ENCODE measurements around the gene PIEZO1. TPM values are rescaled to one million over a fixed set of nuclear protein-coding genes. Genes with fewer than 3 reads are reported as not detected.

The PIEZO1 gene
- total and polyA plus RNA-seq, 9 of the 15 experiments (the other 6 are each of a cell fraction or from before 2014, with no cell fraction given) = 3.6 to 432 (median 131) TPM

- TF ChIP-seq MITF (IDR thresholded peaks at IDR 0.05) (no peak), ZKSCAN8 (CRISPR knock-in tag; IDR thresholded peaks at IDR 0.05) (no peak), CREB3L1 (IDR thresholded peaks at IDR 0.05; ENCODE audit: borderline replicate concordance, low read depth) (peak; percentile 67), ZNF212 (CRISPR knock-in tag; IDR thresholded peaks at IDR 0.05) (no peak), ZNF655 (CRISPR knock-in tag; IDR thresholded peaks at IDR 0.05) (no peak), HOMEZ (CRISPR knock-in tag; IDR thresholded peaks at IDR 0.05) (no peak), SMC3 (conservative IDR thresholded peaks at IDR 0.05; ENCODE audit: insufficient read depth, low read depth, low read length) (no peak), ZNF518B (CRISPR knock-in tag; IDR thresholded peaks at IDR 0.05) (no peak), ZNF583 (CRISPR knock-in tag; IDR thresholded peaks at IDR 0.05) (no peak), MEIS2 (IDR thresholded peaks at IDR 0.05; ENCODE audit: partially characterized antibody) (peak; percentile 96), PCBP2 (IDR thresholded peaks at IDR 0.05; ENCODE audit: low read depth, low read length, poor library complexity, severe bottlenecking) (no peak), ZNF512 (tag; IDR thresholded peaks at IDR 0.05) (no peak), CHCHD3 (CRISPR knock-in tag; IDR thresholded peaks at IDR 0.05) (no peak), YBX1 (IDR thresholded peaks at IDR 0.05) (no peak)
These were observed 18.4 kb upstream of the PIEZO1 start, which contains the start of gene CDT1 (continued) for GRCh38 chr16:88803264-88803987.
